ENCODE data around the gene GDF2.

DNA sequence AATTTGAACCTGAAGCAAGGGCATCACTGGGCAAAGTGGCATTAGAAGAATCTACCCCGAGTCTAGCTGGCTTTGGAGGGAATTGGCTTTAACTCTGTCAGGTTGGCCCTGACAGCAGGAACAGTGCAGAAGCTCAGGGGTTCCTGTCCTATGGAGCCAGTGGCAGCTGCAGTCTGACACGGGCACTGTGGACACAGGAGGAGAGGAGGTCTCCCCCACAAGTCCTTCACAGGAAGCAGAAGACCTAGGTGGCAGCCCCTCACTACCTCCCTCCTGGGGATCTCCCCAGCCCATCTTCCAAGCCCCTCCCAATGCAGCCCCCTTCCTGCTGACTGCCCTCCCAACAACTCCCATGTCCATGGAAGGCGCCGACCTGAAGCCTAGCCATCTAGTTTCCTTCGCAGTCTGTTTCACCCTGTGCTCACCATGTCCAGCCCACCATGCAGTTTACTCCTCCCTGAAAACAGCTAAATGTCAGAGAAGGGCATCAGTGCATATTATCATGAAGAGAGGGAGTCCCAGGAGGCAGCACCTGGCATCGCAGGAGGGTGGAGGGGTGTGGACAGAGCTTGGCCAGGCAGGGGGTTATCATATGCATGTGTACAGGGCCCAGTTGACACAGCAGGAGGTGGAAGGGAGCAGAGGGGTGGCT, 40.1 kb upstream of the GDF2 start:
- TF ChIP-seq, protein P1, sequence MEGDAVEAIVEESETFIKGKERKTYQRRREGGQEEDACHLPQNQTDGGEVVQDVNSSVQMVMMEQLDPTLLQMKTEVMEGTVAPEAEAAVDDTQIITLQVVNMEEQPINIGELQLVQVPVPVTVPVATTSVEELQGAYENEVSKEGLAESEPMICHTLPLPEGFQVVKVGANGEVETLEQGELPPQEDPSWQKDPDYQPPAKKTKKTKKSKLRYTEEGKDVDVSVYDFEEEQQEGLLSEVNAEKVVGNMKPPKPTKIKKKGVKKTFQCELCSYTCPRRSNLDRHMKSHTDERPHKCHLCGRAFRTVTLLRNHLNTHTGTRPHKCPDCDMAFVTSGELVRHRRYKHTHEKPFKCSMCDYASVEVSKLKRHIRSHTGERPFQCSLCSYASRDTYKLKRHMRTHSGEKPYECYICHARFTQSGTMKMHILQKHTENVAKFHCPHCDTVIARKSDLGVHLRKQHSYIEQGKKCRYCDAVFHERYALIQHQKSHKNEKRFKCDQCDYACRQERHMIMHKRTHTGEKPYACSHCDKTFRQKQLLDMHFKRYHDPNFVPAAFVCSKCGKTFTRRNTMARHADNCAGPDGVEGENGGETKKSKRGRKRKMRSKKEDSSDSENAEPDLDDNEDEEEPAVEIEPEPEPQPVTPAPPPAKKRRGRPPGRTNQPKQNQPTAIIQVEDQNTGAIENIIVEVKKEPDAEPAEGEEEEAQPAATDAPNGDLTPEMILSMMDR (IDR thresholded peaks at IDR 0.05) = no peak
- TF ChIP-seq ZFX (IDR thresholded peaks at IDR 0.05; ENCODE audit: borderline replicate concordance) = no peak

Measured in 22Rv1 (cell line).